Lung (tissue), 12 donors: ENCODE results near the gene FAM136A. TPM values are rescaled to one million over a fixed set of nuclear protein-coding genes. Genes with fewer than 3 reads are reported as not detected.

Source experiments
- ATAC-seq: fragments of 200-7000 bp; cut with Tn5 transposase; one replicate; pipeline ENCODE4 v1.9.1; 2020; ENCODE audit warnings: moderate number of reproducible peaks; ENCODE audit not compliant: insufficient read depth, low FRiP score
- DNase-seq, 3 donors: peaks; one replicate each; pipeline ENCODE4 v3.0.0-alpha.2; 2013 to 2017
- H3K27ac ChIP-seq, 2 donors: one replicate each; pipeline ENCODE4 v1.5.1; 2013; ENCODE audit warnings: mild to moderate bottlenecking in 2 of 2, moderate library complexity in 2 of 2, control low read depth in 1 of 2, inconsistent platforms in 1 of 2, low read depth in 1 of 2, low read length in 1 of 2
- H3K27me3 ChIP-seq, 3 donors: one replicate each; pipeline ENCODE4 v1.5.1; 2013; ENCODE audit warnings: low read length in 2 of 3; ENCODE audit not compliant: control insufficient read depth in 3 of 3, insufficient read depth in 3 of 3
- H3K36me3 ChIP-seq, 4 donors: one replicate each; pipeline ENCODE4 v1.5.1; 2013; ENCODE audit warnings: low read length in 4 of 4, mild to moderate bottlenecking in 1 of 4, moderate library complexity in 1 of 4; ENCODE audit not compliant: control insufficient read depth in 4 of 4, insufficient read depth in 4 of 4
- H3K4me1 ChIP-seq, 5 donors: one replicate each; pipeline ENCODE4 v1.5.1; 2013; ENCODE audit warnings: low read length in 5 of 5, mild to moderate bottlenecking in 2 of 5, moderate library complexity in 1 of 5; ENCODE audit not compliant: control insufficient read depth in 5 of 5, insufficient read depth in 5 of 5
- H3K4me3 ChIP-seq: one replicate; pipeline ENCODE4 v1.5.1; 2013; ENCODE audit warnings: mild to moderate bottlenecking, control low read depth, moderate library complexity
- H3K9ac ChIP-seq, 2 donors: one replicate each; pipeline ENCODE4 v1.5.1; 2013; ENCODE audit warnings: low read length in 2 of 2, control low read depth in 1 of 2; ENCODE audit not compliant: insufficient read depth in 1 of 2
- H3K9me3 ChIP-seq, 4 donors: one replicate each; pipeline ENCODE4 v1.5.1; 2013; ENCODE audit warnings: low read length in 3 of 4, mild to moderate bottlenecking in 1 of 4, moderate library complexity in 1 of 4; ENCODE audit not compliant: control insufficient read depth in 4 of 4, insufficient read depth in 3 of 4
- WGBS, 2 donors: extraction: QIAGEN DNeasy Blood & Tissue Kit; methylation state at CpG; one replicate each; pipeline ENCODE4 v1.1.7; 2013; 5-methylcytosine and 5-hydroxymethylcytosine counted together
- polyA plus RNA-seq, 2 donors: library from polyadenylated mRNA; stranded (reverse); fragments of 200-250 nt; gene quantifications; one replicate each; pipeline ENCODE4 v1.2.1, GENCODE V29; 2013
- total RNA-seq, 2 donors: library from RNA; depleted of rRNA in 1 of 2; stranded (reverse); fragments of >200 nt in 1 of 2; gene quantifications; one replicate each; pipeline ENCODE4 v1.2.1, GENCODE V29; 2014 to 2021
- TF ChIP-seq, protein P1 (sequence below): IDR thresholded peaks from 2 replicates; pipeline ENCODE4 v1.5.1; 2012; ENCODE audit warnings: mild to moderate bottlenecking; ENCODE audit errors: control extremely low read depth, extremely low read depth
- donor health status: control.
- donor health status: control.
- donor health status: Bipolar disorder and iron deficiency.
- donor health status: healthy.
- donor health status: DM: yes; HTN: yes; CAD: no.

Gene FAM136A
- total and polyA plus RNA-seq, 4 donors = 23.7 to 37.0 (median 30.2) TPM

GRCh38 chr2:70344195-70344594, 42.3 kb upstream of the FAM136A start:
- DNase-seq (no peak), ATAC-seq (no peak)
- H3K9ac ChIP-seq = no peak overlapping the region
- TF ChIP-seq, protein P1, sequence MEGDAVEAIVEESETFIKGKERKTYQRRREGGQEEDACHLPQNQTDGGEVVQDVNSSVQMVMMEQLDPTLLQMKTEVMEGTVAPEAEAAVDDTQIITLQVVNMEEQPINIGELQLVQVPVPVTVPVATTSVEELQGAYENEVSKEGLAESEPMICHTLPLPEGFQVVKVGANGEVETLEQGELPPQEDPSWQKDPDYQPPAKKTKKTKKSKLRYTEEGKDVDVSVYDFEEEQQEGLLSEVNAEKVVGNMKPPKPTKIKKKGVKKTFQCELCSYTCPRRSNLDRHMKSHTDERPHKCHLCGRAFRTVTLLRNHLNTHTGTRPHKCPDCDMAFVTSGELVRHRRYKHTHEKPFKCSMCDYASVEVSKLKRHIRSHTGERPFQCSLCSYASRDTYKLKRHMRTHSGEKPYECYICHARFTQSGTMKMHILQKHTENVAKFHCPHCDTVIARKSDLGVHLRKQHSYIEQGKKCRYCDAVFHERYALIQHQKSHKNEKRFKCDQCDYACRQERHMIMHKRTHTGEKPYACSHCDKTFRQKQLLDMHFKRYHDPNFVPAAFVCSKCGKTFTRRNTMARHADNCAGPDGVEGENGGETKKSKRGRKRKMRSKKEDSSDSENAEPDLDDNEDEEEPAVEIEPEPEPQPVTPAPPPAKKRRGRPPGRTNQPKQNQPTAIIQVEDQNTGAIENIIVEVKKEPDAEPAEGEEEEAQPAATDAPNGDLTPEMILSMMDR = no peak
- H3K4me3 ChIP-seq = no peak overlapping the region
- no peak overlapping the region for H3K27ac ChIP-seq
- no peaks in the 10 kb centered on the region for H3K9me3 ChIP-seq
- peaks cover 0 to 7% (median 0%) of the 10 kb centered on the region in 3 donors for H3K27me3 ChIP-seq
- no peaks in the 10 kb centered on the region for H3K36me3 ChIP-seq
- WGBS, 2 donors = 43 to 71% methylated on average over 1 of the region's 1 CpG
- H3K4me1 ChIP-seq = no peaks in the 10 kb centered on the region

- TF ChIP-seq, protein P1 = no peak
- no peak for ATAC-seq
Measured at GRCh38 chr2:70341477-70341765, 39.6 kb upstream of the FAM136A start.

DNA sequence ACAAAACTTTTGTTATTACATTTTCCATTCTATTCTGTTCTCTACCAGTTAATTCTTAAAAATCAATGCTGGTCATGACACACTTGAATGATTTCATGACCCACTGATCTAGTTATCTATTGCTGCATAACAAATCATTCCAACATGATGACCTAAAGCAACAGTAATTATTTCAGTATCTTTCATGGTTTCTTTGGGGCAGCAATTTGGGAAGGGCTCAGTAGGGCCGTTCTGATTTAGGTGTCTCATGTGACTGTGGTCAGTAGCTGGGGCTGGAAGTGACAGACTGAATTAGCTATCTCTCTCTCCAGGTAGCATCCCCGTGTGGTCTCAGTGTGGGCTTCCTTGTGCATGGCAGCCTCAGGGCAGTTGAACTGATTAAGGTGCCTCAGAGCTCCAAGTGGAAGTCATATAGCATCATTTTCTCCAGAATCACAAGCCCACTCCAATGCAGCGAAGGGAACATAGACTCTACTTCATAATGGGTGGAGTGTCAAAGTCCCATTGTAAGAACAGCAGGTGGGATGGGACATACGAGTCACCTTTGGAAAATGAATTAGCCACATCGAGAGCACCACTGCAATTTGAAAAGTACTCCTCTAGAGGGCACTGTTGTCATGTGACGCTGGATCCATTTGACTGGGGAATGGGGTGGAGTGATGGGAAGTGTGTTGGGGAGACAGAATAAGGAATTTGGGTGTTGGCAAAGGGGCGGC, 39.1 kb upstream of the FAM136A start:
- Histone ChIP-seq H3K27me3 (peaks cover 0 to 4% (median 0%) of the 10 kb centered on the region in 3 donors), H3K4me3 (no peak overlapping the region), H3K36me3 (no peaks in the 10 kb centered on the region), H3K9ac (no peak overlapping the region), H3K27ac (no peak overlapping the region), H3K9me3 (no peaks in the 10 kb centered on the region), H3K4me1 (no peaks in the 10 kb centered on the region)
- WGBS, 2 donors = 9 to 10% methylated on average over 7 of the region's 7 CpGs
- ATAC-seq (peak; percentile 59), DNase-seq (peak; percentile 32 to 53 (median 46))
- TF ChIP-seq, protein P1 = peak; percentile 51

More at GRCh38 chr2:70341477-70341765, 39.6 kb upstream of the FAM136A start:
- Histone ChIP-seq H3K9ac (no peak overlapping the region), H3K4me3 (no peak overlapping the region), H3K9me3 (no peaks in the 10 kb centered on the region), H3K27ac (no peak overlapping the region), H3K36me3 (no peaks in the 10 kb centered on the region), H3K4me1 (no peaks in the 10 kb centered on the region), H3K27me3 (peaks cover 0 to 4% (median 0%) of the 10 kb centered on the region in 3 donors)
- DNase-seq = no peak

DNA sequence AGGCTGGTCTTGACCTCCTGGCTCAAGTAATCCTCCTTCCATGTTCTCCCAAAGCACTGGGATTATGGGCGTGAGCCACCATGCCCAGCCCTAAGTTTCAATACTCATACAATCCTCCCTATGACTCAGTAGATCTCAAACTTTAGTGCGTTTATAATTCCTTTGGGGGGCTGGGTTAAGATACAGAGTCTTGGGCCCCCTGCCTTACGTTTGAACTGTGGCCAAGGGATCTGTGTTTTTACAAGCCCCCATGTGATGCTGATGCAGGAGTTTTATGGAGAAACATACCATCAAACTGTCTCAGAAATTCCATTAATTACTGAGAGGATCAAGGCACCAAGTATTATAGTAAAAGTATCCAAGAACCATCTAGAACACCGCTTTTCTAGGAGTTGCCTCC, 38.2 kb upstream of the FAM136A start:
- no peak overlapping the region for H3K27ac ChIP-seq
- no peaks in the 10 kb centered on the region for H3K36me3 ChIP-seq
- no peak overlapping the region for H3K4me3 ChIP-seq
- DNase-seq (no peak), ATAC-seq (no peak)
- H3K9me3 ChIP-seq = no peaks in the 10 kb centered on the region
- H3K27me3 ChIP-seq = peaks cover 0 to 4% (median 0%) of the 10 kb centered on the region in 3 donors
- TF ChIP-seq, protein P1 = no peak
- WGBS, 2 donors = 76 to 87% methylated on average over 4 of the region's 4 CpGs
- no peaks in the 10 kb centered on the region for H3K4me1 ChIP-seq
- no peak overlapping the region for H3K9ac ChIP-seq
